Measurements from ENCODE around the gene LYSMD4.

Gene LYSMD4

GRCh38 chr15:99731336-99732123, 1.7 kb downstream of the LYSMD4 start:
- no peak for DNase-seq (ENCODE audit: low spot score)

DNA sequence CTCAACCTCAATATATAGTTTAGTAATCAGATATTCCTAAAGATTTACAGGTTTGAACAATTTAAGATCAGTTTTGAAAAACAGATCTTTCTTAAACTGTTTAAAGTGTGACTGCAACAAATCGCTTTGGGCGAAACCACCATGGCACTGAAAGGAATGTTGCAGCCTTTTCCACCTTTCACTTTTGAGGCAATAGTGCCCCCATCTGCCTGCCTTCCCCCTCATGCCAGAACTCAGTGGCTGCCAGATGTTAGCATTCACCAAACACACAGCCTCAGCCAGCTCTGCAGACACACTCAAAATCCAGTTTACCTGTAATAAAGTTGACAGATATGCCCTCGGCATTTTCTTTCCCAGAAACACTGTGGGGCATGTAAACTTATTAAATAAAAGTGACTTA, 3.3 kb downstream of the LYSMD4 start:
- DNase-seq (ENCODE audit: low spot score), result peak; percentile 32

DNA sequence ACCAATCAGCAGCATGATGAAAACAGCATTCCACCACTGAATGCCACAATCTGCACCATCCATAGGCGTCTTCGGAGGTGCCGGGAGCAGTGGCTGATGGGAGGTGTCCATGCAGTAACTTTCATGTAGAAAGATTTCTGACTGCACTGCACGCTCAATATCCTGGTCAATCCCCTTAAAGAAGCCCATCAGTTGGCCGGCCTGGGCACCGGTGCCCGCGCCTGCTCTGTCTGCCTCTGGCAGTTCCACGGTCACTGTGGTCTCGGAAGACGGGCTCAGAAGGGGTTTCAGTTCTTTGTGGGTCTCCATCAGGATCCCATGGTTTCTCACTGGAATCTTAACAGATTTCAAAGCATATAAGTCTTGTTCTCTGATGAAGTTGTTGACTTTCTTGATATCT, 3.9 kb downstream of the LYSMD4 start:
- no peak for DNase-seq (ENCODE audit: low spot score)

DNA sequence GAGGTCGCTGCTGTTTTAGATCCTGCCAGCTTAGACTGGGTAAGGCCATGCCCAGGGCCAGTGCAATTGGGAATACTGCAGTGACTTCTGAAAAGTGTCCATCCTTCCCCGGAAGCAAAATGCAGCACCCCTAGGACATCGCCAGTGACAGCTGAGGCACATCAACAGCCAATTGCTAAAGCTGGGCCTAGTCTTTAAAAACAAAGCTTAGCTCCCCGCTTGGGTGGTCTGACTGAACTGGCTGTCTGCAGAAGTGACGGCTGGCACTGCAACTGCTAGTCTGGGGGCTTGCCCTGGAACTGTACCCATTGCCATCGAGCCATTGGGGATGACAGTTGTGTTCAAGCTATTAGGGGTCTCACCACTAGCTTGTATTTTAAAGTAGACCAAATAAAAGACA, 4.3 kb downstream of the LYSMD4 start:
- no peak for DNase-seq (ENCODE audit: low spot score)

DNA sequence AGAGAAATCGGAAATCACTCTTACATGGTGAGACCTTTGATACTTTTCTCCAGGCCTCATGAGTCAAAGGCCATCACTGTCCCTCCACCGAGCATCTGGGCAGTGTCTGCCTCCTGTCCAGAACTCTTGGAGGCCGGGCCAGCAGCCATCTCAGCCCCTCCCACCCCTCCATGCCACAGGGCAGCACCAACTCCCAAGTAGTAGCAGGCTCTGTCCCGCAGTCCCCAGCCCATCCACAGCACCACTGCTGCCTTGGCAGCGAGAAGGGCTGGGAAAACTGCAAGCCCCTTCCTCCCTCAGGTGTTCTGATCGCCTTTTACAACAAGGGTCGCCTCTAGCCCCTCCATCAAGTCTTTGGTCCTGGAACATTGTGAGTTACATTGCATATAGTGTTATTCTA, 5.5 kb downstream of the LYSMD4 start:
- DNase-seq (ENCODE audit: low spot score), result no peak

DNA sequence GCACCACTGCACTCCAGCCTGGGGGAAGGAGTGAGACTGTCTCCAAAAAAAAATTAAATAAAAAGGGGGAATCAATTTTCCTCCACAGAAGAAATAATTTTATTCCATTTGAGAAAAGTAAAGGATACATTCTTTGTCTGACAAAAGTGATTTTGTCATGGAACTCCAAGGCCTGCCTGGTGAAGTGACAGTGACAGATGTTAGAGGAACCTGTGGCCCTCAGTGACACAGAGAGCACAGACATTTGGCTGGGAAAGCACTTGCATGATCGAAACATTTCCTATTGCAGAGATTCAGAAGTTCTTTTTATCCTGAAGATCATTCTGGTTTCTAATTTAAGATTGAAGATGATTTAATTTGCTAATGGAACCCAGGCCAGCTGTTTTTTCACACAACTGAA, 5.9 kb downstream of the LYSMD4 start:
- no peak for DNase-seq (ENCODE audit: low spot score)

- DNase-seq (ENCODE audit: low spot score), result no peak
These were observed 6.9 kb downstream of the LYSMD4 start for GRCh38 chr15:99726333-99726732.

- DNase-seq (ENCODE audit: low spot score), result no peak
These were observed 10.8 kb downstream of the LYSMD4 start for GRCh38 chr15:99722406-99722805.

DNA sequence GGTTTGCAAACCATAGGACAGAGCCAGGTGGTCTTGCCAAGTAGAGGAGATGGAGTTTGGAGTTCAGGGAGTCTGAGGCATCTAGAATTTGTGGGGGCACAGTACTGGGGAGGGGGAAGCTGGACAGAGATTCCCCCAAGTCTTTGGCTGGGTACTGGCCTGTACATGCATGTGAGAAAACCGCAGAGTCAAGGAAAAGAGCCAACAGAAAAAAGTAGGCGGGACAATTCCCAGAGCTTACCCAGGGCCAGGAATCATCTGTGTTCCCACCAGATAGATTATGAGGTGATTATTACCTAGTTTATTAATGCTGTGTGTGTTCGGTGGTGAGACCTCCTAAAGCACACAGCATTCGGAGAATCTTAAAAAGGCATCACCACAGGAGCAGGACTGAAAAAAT, 11.3 kb downstream of the LYSMD4 start:
- DNase-seq (ENCODE audit: low spot score), result no peak

DNA sequence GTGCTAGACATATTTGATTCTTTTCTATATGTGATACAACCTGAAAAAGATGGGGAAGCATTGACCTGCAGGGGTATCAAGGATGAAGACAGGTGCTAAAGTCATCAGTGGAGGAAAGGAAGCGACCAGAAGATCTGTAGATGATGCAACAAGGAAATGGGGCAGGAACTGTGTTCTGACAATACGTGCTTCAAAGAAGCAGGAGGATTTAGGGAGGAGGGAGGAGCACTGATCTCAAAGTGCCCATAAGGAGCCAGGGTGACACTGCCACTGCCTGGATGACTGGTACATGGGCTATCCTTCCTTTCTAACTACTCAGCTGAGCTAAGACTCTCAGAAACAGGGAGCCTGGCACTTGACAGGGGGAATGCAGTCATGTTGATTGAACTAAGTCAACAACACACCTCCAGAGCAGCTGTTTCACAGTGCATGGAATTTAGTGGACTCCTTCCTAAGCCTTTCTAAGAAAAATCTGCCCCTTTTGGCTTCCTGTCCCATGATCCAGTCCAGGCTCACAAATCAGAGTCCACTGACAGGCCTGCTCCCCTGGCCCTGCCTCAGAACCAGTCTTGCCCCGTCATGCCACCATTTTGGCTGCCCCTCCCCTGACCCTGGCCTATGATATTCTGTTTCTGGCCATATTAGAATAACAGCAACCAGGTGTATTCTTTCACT, 12.0 kb downstream of the LYSMD4 start:
- DNase-seq (ENCODE audit: low spot score), result no peak

DNA sequence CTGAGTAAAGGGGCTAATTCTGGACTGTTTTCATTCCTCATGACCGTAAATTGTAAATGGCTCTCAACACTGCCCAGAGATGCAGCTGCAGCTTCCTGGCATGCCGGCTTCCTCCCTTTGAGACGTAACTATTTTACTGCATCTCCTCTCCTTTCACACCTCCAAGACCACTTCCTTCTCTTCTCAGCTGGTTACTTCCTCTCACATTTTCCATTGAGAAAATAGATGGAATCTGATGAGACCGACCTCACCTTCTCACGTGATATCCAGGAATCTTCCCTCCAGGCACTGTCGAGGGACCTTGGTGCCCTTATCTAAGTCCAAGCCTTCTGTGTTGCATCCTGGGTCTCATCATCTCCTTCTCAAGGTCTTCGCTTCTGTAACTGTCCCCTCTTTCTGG, 12.7 kb downstream of the LYSMD4 start:
- DNase-seq (ENCODE audit: low spot score), result no peak

GRCh38 chr15:99719096-99719541, 14.1 kb downstream of the LYSMD4 start:
- no peak for DNase-seq (ENCODE audit: low spot score)

DNA sequence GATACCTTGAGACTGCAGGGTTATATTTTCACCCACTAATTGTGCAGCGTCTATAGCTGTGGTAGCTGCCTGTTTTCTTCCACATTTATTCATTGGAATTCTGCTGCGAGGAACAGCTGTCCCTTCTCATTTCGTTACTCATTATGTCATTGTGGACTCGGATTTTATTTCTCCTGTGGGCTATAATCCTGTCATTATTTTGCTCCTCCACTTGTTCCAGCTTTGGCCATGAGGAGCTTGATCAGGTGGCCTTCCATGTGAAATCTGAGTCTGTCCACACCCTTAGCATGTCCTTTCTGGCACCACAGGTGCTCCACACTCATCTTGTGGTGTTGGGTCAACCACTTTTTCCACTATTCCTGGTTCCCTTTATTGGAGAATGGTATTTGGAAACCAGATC, 14.8 kb downstream of the LYSMD4 start:
- no peak for DNase-seq (ENCODE audit: low spot score)

DNA sequence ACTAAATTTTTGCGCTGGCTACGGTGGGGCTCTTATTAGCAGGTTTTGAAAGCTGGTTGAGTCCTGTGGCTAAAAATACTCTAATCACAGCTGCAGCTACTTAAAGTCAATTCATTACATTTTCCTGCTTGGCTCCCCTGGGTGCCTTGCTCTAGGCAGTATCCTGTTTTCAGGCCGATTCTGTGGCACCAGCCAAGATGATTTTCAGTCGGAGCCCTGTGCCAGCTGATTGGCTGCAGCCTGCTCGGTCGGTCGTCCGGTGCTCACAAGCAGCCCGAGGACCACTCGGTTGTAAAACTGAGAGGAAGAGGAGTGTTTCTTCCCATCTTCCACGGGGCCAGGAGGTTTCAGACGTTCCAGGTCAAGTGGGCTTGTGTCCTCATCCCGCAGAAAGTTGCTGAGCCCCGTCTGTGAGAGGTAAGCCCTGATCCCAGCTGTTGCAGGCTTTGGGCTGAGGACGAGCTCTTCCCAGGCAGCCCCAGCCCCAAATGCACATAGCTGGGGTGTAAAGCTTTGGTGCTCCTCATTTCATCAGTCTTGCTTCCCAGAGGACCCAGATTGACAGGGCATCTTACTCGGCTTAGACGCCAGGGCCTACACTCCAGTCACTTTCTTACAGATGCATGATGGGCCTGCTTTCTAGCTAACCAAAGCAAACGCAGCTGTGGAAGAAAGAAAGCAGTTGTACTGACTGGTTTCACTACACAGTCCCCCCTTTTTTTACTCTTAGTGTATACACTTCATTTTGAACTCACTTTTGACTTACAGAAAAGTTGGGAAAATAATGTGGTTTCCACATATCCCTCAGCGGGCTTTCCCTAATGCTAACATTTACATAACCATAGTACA, 15.9 kb downstream of the LYSMD4 start:
- no peak for DNase-seq (ENCODE audit: low spot score)

- DNase-seq (ENCODE audit: low spot score), result no peak
These were observed 16.6 kb downstream of the LYSMD4 start for GRCh38 chr15:99716540-99717095.

DNA sequence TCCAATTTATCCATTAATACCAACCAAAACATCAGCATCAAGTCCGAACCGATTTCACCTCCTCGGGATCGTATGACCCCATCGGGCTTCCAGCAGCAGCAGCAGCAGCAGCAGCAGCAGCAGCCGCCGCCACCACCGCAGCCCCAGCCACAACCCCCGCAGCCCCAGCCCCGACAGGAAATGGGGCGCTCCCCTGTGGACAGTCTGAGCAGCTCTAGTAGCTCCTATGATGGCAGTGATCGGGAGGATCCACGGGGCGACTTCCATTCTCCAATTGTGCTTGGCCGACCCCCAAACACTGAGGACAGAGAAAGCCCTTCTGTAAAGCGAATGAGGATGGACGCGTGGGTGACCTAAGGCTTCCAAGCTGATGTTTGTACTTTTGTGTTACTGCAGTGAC, 20.8 kb downstream of the LYSMD4 start:
- peak; percentile 67 for DNase-seq (ENCODE audit: low spot score)

DNA sequence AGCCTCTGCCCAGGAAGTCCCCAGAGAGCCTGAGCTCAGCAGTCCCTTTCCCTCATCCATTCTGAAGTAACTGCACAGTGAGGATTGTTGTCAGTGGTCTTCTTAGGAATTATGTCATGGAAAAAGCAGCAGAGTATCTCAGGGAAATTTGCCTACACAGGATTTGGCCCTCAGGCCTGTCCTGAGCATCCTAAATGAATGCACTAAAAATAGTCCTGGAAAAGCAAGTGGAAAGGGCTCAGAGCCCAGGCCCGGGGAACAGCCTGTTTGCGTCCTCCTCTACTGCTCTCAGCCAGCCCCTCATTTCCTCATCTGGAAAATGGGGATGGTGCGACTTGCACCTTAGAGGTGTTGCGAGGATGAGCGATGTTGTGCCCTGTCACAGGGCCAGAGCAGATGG, 21.6 kb downstream of the LYSMD4 start:
- DNase-seq (ENCODE audit: low spot score), result no peak

DNA sequence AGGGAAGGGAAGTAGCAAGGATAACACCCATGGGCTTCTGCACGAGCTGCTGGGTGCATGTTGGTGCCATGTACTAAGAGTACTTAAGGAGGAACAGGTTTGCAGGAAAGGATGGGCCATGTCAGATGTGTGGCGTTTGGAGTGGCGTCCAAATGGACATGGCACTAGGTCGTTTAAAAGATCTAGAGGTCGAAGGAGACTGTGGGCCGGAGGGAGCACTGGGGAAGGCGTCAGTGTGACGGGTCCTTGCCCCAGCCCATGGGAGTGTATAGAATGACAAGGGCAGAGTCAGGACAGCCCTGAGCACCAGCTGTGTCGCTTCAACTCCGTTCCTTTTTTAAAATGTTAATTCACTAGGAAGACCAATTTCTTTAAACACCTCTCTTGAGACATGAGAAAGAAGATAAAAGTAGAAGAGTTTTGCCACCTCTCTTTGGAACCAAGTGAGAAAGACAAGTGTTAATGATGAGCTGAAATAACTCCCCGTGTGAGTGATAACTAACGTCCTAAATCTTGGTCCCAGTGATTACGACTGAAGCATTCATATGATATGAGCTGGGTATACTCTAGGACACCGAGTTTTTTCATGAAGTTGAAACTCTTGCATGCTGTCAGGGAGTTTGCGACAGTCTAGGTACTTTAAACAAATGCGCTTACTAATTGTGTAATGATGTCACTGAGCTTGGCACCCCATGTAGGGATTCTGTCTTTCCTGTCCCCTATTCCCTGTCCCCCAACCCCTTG, 23.8 kb downstream of the LYSMD4 start:
- DNase-seq (ENCODE audit: low spot score), result no peak

DNA sequence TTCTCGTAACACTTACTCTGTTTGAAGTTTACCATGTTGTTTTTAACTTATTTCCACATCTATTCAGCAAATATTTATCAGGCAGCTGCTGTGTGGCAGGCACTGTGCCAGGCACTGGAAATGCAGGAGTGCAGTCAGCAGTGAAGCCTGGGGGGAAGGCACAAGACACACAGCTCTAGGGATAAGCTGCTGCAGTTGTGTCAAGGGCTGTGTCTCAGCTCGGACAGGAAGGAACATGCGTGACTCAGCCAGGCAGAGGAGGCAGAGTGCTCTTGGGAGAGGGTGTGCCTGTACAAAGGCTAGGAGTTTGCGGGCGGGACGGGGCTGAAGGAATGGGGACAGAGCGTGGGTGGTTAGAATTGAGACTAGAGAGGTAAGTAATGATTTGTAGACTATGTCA, 24.7 kb downstream of the LYSMD4 start:
- no peak for DNase-seq (ENCODE audit: low spot score)

DNA sequence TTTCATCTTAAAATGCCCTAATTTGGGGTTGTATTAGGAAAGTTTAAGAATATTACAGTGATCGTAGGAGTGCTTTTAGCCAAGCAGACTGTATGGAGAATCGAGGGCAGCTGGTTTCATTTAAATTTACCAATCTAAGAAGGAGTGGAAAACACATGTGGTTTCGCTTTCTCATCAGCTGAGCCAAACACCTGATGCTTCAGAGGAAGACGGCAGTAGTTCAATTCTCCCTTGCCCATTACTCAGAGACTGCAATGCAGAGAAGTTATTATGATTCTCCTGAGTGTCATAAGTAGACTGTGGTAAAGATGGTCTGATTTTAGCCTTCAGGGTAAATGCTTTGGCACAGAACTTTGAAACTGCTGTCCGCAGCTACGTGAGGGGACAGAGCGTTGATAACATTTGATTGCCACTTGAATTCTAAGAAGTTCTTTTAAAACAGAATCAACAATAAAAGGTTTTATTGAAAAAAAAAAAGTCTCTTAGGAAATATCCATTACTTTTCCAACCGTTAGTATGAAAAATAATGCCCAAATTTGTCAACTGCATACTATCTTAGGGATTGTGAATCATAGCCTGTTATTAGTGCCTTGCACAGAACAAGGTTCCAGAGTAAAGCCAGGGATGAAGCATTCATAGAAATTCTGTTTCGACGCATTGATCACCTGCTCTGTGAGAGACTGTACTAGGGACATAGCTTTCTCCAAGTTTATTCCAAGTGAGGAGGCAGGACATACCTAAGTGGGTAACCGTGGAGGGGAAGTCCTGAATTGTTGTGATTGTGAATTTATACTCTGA, 25.6 kb downstream of the LYSMD4 start:
- no peak for DNase-seq (ENCODE audit: low spot score)
